ENCODE measurements around the gene MLPH.

MLPH gene

GRCh38 chr2:237600205-237600846 lies 113.3 kb downstream of the MLPH start:
- TF ChIP-seq EZH2phosphoT487 (IDR thresholded peaks at IDR 0.05; ENCODE audit: borderline replicate concordance, low read length) (no peak), CTCF (IDR thresholded peaks at IDR 0.05; ENCODE audit: low read depth, low read length, poor library complexity, severe bottlenecking) (no peak)
- H3K4me2 ChIP-seq (ENCODE audit: low read length): no peak overlapping the region
- no peak overlapping the region for H3K4me3 ChIP-seq (ENCODE audit: low read length)
- H3K9me3 ChIP-seq (ENCODE audit: control insufficient read depth, insufficient read depth, low read length): no peaks in the 10 kb centered on the region
- H3K36me3 ChIP-seq (ENCODE audit: control insufficient read depth, low read length): no peaks in the 10 kb centered on the region
- peaks cover 2% of the 10 kb centered on the region for H3K27me3 ChIP-seq (ENCODE audit: control insufficient read depth, low read length)
- no peaks in the 10 kb centered on the region for H3F3A ChIP-seq (ENCODE audit: control insufficient read depth, insufficient read depth)
- H3K79me2 ChIP-seq (ENCODE audit: control insufficient read depth, low read length): no peaks in the 10 kb centered on the region
- no peaks in the 10 kb centered on the region for H3K9me2 ChIP-seq (replicated peaks; ENCODE audit: control insufficient read depth, low read length)
- H4K20me1 ChIP-seq (ENCODE audit: control insufficient read depth, insufficient read depth, low read depth, low read length): no peaks in the 10 kb centered on the region
- H3K4me1 ChIP-seq (ENCODE audit: control insufficient read depth, low read length): peaks cover 10% of the 10 kb centered on the region
- H3K27ac ChIP-seq (ENCODE audit: low read depth, low read length): no peak overlapping the region

- Histone ChIP-seq H3K27me3 (ENCODE audit: control insufficient read depth, low read length) (peaks cover 2% of the 10 kb centered on the region), H3F3A (ENCODE audit: control insufficient read depth, insufficient read depth) (no peaks in the 10 kb centered on the region), H3K4me2 (ENCODE audit: low read length) (no peak overlapping the region), H3K9me3 (ENCODE audit: control insufficient read depth, insufficient read depth, low read length) (no peaks in the 10 kb centered on the region), H3K36me3 (ENCODE audit: control insufficient read depth, low read length) (no peaks in the 10 kb centered on the region), H3K4me3 (ENCODE audit: low read length) (no peak overlapping the region), H3K9me2 (replicated peaks; ENCODE audit: control insufficient read depth, low read length) (no peaks in the 10 kb centered on the region), H3K79me2 (ENCODE audit: control insufficient read depth, low read length) (no peaks in the 10 kb centered on the region), H3K27ac (ENCODE audit: low read depth, low read length) (no peak overlapping the region), H3K4me1 (ENCODE audit: control insufficient read depth, low read length) (peaks cover 10% of the 10 kb centered on the region), H4K20me1 (ENCODE audit: control insufficient read depth, insufficient read depth, low read depth, low read length) (no peaks in the 10 kb centered on the region)
- TF ChIP-seq EZH2phosphoT487 (IDR thresholded peaks at IDR 0.05; ENCODE audit: borderline replicate concordance, low read length) (no peak), CTCF (IDR thresholded peaks at IDR 0.05; ENCODE audit: low read depth, low read length, poor library complexity, severe bottlenecking) (no peak)
Measured at GRCh38 chr2:237601453-237602116, 114.5 kb downstream of the MLPH start.

GRCh38 chr2:237602409-237602808 lies 115.4 kb downstream of the MLPH start:
- H3K79me2 ChIP-seq (ENCODE audit: control insufficient read depth, low read length): no peaks in the 10 kb centered on the region
- no peak overlapping the region for H3K4me3 ChIP-seq (ENCODE audit: low read length)
- H4K20me1 ChIP-seq (ENCODE audit: control insufficient read depth, insufficient read depth, low read depth, low read length): no peaks in the 10 kb centered on the region
- no peak overlapping the region for H3K4me2 ChIP-seq (ENCODE audit: low read length)
- no peaks in the 10 kb centered on the region for H3K36me3 ChIP-seq (ENCODE audit: control insufficient read depth, low read length)
- H3K27me3 ChIP-seq (ENCODE audit: control insufficient read depth, low read length): peaks cover 2% of the 10 kb centered on the region
- H3F3A ChIP-seq (ENCODE audit: control insufficient read depth, insufficient read depth): no peaks in the 10 kb centered on the region
- TF ChIP-seq EZH2phosphoT487 (IDR thresholded peaks at IDR 0.05; ENCODE audit: borderline replicate concordance, low read length) (no peak), CTCF (IDR thresholded peaks at IDR 0.05; ENCODE audit: low read depth, low read length, poor library complexity, severe bottlenecking) (no peak)
- H3K9me3 ChIP-seq (ENCODE audit: control insufficient read depth, insufficient read depth, low read length): no peaks in the 10 kb centered on the region
- H3K4me1 ChIP-seq (ENCODE audit: control insufficient read depth, low read length): peaks cover 10% of the 10 kb centered on the region
- H3K9me2 ChIP-seq (replicated peaks; ENCODE audit: control insufficient read depth, low read length): no peaks in the 10 kb centered on the region
- H3K27ac ChIP-seq (ENCODE audit: low read depth, low read length): no peak overlapping the region
